HFF-Myc (cell line): ENCODE measurements around the gene CSF2.

ENCODE experiments used
- DNase-seq: peaks from one replicate; pipeline ENCODE4 v3.0.0-alpha.2; 2011; ENCODE audit warnings: low read depth; ENCODE audit errors: extremely low read depth
- H3K4me3 ChIP-seq: replicated peaks from 2 replicates; pipeline ENCODE4 v1.5.1; 2011; ENCODE audit warnings: low read depth, mild to moderate bottlenecking, control low read depth, low read length
- TF ChIP-seq, protein P1 (sequence below): IDR thresholded peaks from 2 replicates; pipeline ENCODE4 v1.5.1; 2012; ENCODE audit warnings: mild to moderate bottlenecking, low read depth, low read length, control low read depth; ENCODE audit errors: missing control alignments

Gene CSF2

DNA sequence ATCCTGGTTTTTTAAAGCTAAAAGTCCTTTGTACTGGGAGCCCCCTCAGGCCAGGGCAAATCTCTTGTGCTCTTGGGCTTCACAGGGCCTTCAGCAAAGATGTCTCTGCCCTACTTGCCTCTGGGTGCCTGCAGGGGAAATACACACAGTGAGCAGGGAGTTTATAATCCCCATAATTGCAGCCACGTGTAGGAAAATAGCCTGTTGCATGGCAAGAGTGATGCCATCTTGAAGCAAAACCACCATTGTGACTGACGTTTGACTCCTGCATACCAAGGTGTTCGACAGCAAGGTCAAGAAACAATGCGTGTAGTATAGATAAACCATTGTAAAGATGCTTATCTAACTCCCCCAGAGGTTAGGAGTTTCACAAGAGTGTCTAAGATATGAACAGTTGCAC lies 24.5 kb upstream of the CSF2 start:
- DNase-seq, result no peak
- no peak overlapping the region for H3K4me3 ChIP-seq
- TF ChIP-seq, protein P1, sequence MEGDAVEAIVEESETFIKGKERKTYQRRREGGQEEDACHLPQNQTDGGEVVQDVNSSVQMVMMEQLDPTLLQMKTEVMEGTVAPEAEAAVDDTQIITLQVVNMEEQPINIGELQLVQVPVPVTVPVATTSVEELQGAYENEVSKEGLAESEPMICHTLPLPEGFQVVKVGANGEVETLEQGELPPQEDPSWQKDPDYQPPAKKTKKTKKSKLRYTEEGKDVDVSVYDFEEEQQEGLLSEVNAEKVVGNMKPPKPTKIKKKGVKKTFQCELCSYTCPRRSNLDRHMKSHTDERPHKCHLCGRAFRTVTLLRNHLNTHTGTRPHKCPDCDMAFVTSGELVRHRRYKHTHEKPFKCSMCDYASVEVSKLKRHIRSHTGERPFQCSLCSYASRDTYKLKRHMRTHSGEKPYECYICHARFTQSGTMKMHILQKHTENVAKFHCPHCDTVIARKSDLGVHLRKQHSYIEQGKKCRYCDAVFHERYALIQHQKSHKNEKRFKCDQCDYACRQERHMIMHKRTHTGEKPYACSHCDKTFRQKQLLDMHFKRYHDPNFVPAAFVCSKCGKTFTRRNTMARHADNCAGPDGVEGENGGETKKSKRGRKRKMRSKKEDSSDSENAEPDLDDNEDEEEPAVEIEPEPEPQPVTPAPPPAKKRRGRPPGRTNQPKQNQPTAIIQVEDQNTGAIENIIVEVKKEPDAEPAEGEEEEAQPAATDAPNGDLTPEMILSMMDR, result no peak

DNA sequence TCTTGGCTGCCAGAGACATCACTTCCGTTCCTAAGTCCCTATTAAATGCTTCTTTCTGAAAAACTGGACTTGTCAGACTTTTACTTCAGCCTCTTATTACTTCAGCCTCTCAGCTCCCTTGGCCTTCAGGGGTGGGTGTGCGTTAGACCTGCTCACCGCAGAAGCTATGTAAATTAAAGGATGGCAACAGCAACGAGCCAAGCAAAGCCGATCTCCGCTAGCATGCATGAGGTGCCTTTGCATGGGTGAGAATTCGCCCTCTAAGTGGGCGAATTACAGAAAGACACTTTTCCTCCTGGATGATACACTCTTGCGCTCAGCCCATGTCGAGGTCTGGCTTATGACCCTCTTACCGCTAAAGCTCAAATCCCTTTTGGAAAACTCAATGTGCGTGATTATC lies 24.0 kb upstream of the CSF2 start:
- no peak for DNase-seq

DNA sequence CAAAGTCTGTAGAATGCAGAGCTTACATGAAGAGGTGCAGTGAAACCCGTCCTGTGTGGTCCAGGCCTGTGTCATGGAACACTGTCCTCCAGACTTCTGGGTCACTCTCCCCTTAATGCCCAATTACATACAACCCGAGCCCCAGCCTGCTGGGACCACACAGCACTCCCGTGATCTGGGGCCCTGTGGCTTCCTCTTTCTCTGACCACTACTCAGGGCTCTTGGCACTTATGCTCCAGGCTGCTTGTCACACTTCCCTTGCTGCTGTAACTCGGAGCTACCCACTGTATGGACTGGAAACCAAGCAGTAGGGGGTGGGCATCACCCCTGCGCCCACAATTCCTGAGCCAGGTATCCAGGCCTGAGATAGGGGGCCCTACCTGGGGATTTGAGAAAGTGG lies 23.5 kb upstream of the CSF2 start:
- H3K4me3 ChIP-seq, result no peak overlapping the region
- no peak for DNase-seq
- TF ChIP-seq, protein P1, result no peak

More for the DNA sequence above, 24.0 kb upstream of the CSF2 start:
- no peak overlapping the region for H3K4me3 ChIP-seq
- TF ChIP-seq, protein P1, result no peak

DNA sequence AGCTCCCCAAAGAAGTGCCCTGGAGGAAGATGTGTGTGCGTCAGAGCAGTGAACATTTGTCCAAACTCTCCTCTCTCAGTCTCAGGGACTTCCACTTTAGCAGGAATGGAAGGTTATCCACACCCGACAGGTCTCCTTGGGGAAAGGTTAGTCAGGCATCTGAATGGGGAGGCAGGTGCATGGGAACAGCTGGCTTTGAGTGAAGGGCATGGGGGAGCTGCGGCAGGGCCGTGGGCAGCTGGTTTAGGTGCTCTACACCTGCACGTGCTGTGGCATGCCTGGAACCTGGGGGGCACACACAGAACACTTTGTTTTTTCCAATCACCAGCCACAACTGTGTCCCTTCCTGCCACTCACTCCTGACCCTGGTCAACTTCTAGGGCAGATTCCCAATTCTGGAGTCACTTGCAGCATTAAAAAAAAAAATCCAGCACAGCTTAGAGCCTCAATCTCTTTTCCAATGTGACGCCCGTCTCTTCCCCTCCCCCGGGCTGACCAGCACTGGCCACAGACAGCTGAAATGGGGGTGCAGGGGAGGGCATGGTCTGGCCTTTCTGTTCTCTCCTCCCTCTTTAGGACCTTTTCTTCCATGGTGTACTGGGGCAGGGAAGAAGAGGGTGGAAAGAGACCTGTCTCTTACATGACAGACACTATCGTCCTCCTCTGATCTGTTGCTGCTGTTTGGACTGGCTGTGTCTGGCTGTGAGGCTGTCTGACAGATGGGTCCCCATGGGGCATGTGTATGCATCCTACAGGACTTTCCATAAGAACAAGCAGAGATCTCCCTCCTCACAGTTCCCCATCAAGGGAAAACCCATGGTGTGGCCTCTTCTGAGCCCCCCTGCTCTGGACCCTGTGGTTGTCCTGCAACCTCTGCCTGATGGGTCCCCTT lies 22.7 kb upstream of the CSF2 start:
- DNase-seq, result no peak
- TF ChIP-seq, protein P1, result no peak
- no peak overlapping the region for H3K4me3 ChIP-seq

DNA sequence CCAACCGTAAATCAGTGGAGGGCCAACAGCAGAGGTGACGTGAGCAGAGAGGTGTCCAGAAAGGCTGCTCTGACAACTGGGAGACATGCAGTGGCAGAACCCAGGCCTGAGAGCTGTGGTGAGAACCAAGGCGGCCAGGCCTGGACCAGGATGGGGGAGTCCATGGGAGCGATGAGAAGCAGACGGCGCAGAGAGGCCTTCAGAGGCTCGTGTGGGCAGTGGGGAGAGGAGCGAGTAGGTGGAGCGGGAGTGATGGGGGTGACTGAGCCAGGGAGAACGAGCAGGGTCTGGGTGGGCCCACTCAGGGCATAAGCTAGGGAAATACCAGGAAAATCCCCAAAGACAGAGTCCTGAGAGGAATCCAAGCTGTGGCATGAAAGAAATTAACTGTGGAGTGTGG lies 21.1 kb upstream of the CSF2 start:
- TF ChIP-seq, protein P1, result no peak
- DNase-seq, result no peak
- H3K4me3 ChIP-seq, result no peak overlapping the region

DNA sequence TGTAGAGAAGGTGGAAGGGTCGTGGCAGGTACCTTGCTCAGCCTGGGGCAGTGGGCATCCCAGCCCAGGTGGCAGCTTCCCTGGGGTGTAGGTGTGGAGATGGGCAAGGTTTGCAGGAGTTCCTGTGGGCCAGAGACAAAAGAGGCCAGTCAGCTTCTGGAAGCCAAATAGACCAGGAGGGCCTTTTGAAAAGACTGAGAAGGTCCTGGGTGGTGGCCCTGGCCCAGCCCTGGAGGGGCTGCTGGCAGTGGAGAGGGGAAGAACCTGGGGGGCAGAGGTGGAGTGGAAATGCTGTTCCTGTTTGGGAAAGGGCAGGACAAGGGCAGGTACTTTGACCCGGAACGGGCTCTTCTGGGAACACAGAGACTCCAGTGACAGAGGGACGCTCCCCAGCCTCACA lies 20.1 kb upstream of the CSF2 start:
- DNase-seq, result no peak
- H3K4me3 ChIP-seq, result no peak overlapping the region
- TF ChIP-seq, protein P1, result no peak
